Activated CD4-positive, alpha-beta memory T cell treated with anti-CD3 and anti-CD28 coated beads for 36 hours (primary cell): ENCODE results near the gene B3GALT6. TPM values are rescaled to one million over a fixed set of nuclear protein-coding genes. Genes with fewer than 3 reads are reported as not detected.

Experiments
- CTCF ChIA-PET: fragments of 350-600 bp; sonication (Branson Sonifier 250); formaldehyde crosslinking; loops from one replicate; lab custom pipeline; 2021; ENCODE audit warnings: antibody characterized with exemption, inconsistent platforms; lab: Charles Lee
- POLR2A ChIA-PET: fragments of 350-600 bp; sonication (Branson Sonifier 250); formaldehyde crosslinking; loops from one replicate; lab custom pipeline; 2021; ENCODE audit warnings: antibody characterized with exemption; lab: Charles Lee
- DNase-seq: peaks from one replicate; pipeline ENCODE4 v3.0.0-alpha.2; 2020
- H3K27ac Mint-ChIP-seq: one replicate; pipeline ENCODE4 v1.8.0; 2021; ENCODE audit warnings: mixed read lengths
- H3K27me3 Mint-ChIP-seq: one replicate; pipeline ENCODE4 v1.8.0; 2021; ENCODE audit warnings: mixed read lengths
- H3K36me3 Mint-ChIP-seq: one replicate; pipeline ENCODE4 v1.8.0; 2021; ENCODE audit warnings: mixed read lengths
- H3K4me1 Mint-ChIP-seq: one replicate; pipeline ENCODE4 v1.8.0; 2021; ENCODE audit warnings: low read depth, mixed read lengths
- H3K4me3 Mint-ChIP-seq: one replicate; pipeline ENCODE4 v1.8.0; 2021; ENCODE audit warnings: mild to moderate bottlenecking, mixed read lengths
- H3K9me3 Mint-ChIP-seq: one replicate; pipeline ENCODE4 v1.8.0; 2021; ENCODE audit warnings: mixed read lengths
- intact Hi-C: fragments of 100-400 bp; cut with micrococcal nuclease; formaldehyde crosslinking; loops from one replicate; pipeline ENCODE4 v1.15.1; 2023
- total RNA-seq, 2 experiments: library from RNA; stranded (reverse); gene quantifications; one replicate each; pipeline ENCODE4 v1.2.3, GENCODE V29; 2021

The B3GALT6 gene
- total RNA-seq, 2 experiments from 2014 or later: 14.6 to 15.5 TPM

DNA sequence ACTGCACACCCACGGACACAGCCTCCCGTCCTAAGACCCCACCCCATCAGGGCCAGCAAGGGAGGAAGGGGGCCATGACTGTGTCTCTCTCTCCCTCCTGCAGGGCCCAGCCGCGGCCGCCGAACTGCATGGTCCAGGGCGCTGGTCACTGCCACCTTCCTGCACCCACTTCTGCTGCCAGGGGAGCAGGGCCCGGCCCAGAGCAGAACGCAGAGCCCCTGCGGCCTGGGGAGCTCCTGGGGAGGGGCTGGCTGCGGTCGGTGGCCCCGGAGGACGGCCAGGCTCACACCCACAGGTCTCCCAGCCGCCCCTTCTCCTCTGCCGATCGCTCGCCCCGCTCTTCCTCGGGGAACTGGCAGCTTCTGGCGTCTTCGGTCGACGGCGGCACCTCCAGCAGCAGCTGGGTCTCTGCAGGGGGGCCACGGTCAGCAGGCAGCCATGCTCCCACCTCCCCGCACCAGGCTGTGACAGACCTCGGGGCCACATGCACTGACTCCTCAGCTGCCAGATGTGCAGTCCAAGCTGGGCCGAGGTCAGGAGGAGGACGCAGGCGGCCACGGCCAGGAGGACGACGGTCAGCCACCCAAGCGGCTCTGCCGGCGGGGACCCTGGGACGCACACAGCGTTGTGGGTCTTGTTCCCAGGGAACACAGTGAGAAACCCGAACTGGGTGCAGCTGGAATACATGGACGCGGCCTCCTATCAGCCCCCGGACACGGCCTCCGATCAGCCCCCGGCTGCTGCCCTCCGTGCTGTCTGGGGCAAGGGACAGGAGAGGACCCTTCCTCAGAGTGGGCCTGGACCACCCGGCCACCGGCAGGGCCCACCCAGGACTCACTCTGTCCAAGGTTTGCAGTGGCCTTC lies 28.2 kb upstream of the B3GALT6 start:
- intact Hi-C loops: loop anchor here (10.0 kb wide), 1 partner anchor 169 kb away; no protein-coding TSS in a partner anchor
- no peaks in the 10 kb centered on the region for H3K9me3 Mint-ChIP-seq
- no peaks in the 10 kb centered on the region for H3K27me3 Mint-ChIP-seq
- H3K4me1 Mint-ChIP-seq: peaks cover 25% of the 10 kb centered on the region
- DNase-seq: peak; percentile 9
- H3K36me3 Mint-ChIP-seq: peaks cover 27% of the 10 kb centered on the region
- ChIA-PET POLR2A (interaction anchor here (8.3 kb wide), 1 partner anchor 13 kb away, joined by 107 read pairs; no protein-coding TSS in a partner anchor), CTCF (no interaction called here)
- peak overlapping the region; percentile 100 for H3K27ac Mint-ChIP-seq
- peak overlapping the region; percentile 84 for H3K4me3 Mint-ChIP-seq

DNA sequence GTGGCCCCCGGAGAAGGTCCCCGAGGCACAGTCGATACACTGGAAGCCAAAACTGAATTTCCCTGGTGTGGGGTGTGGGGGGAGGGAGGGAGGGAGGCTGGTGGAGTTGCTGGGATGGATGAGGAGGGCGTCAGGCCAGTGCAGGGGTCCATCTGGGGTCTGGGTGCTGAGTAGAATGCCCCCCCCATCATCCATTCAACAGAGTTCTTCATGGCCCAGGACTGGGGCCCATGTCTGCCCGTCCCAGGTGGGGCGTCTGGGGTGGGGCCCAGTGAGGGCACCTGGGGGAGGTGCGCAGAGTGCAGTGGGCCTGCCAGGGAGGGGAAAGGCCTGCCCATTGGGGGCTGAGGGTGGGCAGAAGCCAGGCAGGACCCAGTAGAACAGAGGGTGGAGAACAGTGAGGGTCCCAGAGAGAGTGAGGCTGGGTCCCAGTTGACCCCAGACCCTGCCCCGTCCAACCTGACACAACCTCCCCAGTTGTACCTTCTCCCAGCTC lies 27.6 kb upstream of the B3GALT6 start:
- no peaks in the 10 kb centered on the region for H3K9me3 Mint-ChIP-seq
- peaks cover 32% of the 10 kb centered on the region for H3K36me3 Mint-ChIP-seq
- intact Hi-C loops: loop anchor here (10.0 kb wide), 1 partner anchor 170 kb away; no protein-coding TSS in a partner anchor
- peak; percentile 9 for DNase-seq
- H3K27me3 Mint-ChIP-seq: no peaks in the 10 kb centered on the region
- peak overlapping the region; percentile 84 for H3K4me3 Mint-ChIP-seq
- POLR2A ChIA-PET: interaction anchor here (0.8 to 8.3 kb wide), 3 partner anchors 13 to 27 kb away, joined by 3 to 107 read pairs (median 3); no protein-coding TSS in a partner anchor
- CTCF ChIA-PET: interaction anchor here (1.9 kb wide), 1 partner anchor 82 kb away, joined by 13 read pairs; no protein-coding TSS in a partner anchor
- H3K4me1 Mint-ChIP-seq: peaks cover 28% of the 10 kb centered on the region
- peak overlapping the region; percentile 100 for H3K27ac Mint-ChIP-seq

DNA sequence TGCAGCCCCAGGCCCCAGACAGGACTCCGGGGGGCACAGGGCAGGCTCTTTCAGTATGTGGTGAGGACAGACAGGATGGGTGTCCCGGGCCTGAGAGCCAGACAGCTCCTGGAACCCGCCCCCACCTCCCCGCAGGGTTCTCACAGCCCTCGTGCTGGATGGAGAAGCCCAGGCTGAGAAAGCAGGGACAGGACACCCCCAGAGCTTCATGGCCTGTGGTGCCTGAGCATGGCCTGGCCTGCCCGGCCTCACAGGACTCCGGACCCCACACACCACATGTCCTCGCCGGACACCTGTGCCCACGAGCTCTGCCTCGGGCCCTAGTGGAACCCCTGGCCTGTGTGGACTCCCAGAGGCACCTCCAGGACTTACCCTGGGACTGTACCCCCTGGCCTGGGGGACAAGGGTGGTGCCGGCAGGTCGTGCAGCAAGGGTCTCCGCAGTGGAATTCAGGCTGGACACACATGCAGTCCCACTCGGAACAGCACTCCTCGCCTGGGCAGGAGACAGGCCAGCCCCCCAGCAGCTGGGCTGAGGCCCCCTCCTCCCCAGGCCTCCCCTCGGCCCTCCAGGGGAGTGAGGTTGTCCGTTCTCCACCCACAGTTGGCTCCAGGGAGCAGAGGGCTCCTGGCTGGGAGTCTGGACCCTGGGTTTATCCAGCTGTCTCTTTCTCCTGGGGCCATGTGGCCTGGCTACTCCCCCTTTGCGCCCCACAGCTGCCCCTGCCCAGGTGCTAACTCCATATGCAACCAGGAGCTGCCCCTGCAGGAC lies 26.9 kb upstream of the B3GALT6 start:
- ChIA-PET POLR2A (interaction anchor here (0.8 to 8.3 kb wide), 4 partner anchors 12 to 26 kb away, joined by 3 to 107 read pairs (median 4); partner anchors contain the start of genes B3GALT6 and SDF4), CTCF (interaction anchor here (1.9 kb wide), 1 partner anchor 83 kb away, joined by 13 read pairs; no protein-coding TSS in a partner anchor)
- Mint-ChIP-seq H3K4me1 (peaks cover 31% of the 10 kb centered on the region), H3K9me3 (no peaks in the 10 kb centered on the region), H3K27me3 (no peaks in the 10 kb centered on the region), H3K27ac (peak overlapping the region; percentile 100), H3K4me3 (peak overlapping the region; percentile 84), H3K36me3 (peaks cover 39% of the 10 kb centered on the region)
- DNase-seq: peak; percentile 28
- intact Hi-C loops: loop anchor here (10.0 kb wide), 1 partner anchor 170 kb away; no protein-coding TSS in a partner anchor

DNA sequence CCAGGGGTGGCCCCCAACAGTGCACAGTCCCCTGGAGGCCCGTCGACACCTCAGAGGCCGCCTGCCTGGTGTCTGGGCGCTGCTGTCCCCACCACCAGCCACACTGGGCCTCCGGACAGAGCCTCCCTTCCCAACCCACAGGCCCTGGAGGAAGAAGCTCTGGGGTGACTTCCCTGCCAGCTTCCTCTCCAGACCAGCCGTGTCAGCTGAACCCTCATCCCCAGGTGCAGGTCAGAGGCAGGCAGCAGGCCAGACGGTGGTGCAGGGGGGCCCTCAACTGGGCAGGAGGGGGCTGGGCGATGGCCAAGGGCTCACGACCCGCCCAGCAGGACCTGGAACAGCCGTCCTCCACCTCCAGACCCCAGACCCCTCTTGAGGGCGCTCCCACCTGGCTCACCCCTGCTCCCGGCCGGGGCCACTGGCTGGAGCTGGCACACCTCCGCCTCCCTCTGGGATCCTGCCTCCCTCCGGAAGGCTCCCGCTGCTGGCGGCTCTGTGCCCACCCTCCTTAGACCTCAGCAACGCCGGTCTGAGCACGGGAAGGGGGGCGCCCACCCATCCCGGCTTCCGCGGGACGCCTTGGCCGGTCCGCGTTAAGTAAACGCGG lies 26.2 kb upstream of the B3GALT6 start:
- H3K36me3 Mint-ChIP-seq: peaks cover 46% of the 10 kb centered on the region
- H3K4me1 Mint-ChIP-seq: peaks cover 28% of the 10 kb centered on the region
- no peaks in the 10 kb centered on the region for H3K9me3 Mint-ChIP-seq
- ChIA-PET POLR2A (interaction anchor here (1.2 to 8.3 kb wide), 3 partner anchors 11 to 48 kb away, joined by 4 to 107 read pairs (median 5); partner anchors contain the start of genes B3GALT6 and SDF4), CTCF (interaction anchor here (1.9 to 2.4 kb wide), 2 partner anchors 11 to 84 kb away, joined by 9 to 13 read pairs; no protein-coding TSS in a partner anchor)
- peak overlapping the region; percentile 84 for H3K4me3 Mint-ChIP-seq
- intact Hi-C loops: loop anchor here (1.0 to 10.0 kb wide), 2 partner anchors 69 to 171 kb away; no protein-coding TSS in a partner anchor
- H3K27ac Mint-ChIP-seq: peak overlapping the region; percentile 100
- H3K27me3 Mint-ChIP-seq: no peaks in the 10 kb centered on the region
- no peak for DNase-seq

DNA sequence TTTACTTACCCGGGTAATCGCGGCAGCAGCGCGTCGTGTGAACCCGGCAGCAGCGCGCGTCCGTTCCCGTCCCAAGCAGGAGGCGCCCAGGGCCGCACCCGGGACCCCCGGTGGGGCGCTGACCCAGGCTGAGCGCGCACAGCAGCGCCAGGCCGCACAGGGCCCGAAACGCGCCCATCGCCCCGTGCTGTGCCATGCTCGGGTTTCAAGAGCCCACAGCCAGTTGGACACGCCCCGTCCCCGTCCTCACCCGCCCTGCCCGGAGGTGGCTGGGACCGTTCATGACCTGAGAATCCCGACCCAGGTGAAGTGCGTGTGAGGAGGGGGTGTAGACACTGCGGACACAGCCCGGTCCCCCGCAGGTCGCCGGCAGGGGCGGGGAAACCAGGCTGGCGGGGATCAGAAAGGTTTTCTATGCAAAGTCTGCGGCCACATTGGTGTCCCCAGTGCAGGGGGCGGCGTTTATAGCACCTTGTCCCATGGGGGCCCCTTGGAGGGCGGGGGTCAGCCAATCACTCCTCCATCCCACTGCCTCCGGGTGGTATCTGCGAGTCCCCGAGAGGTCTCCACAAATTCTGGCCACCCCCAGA lies 25.6 kb upstream of the B3GALT6 start, which contains the start of gene TNFRSF18:
Gene TNFRSF18, minus strand, starts transcription at position 217 of the 590 bp plus-strand sequence. Its CDS starts 21 bp downstream, at position 196.
- ChIA-PET POLR2A (interaction anchor here (0.6 to 8.3 kb wide), 5 partner anchors 11 to 90 kb away, joined by 3 to 107 read pairs (median 4); partner anchors contain the start of genes B3GALT6, C1orf159 and SDF4), CTCF (interaction anchor here (1.9 to 2.4 kb wide), 3 partner anchors 10 to 85 kb away, joined by 9 to 13 read pairs (median 13); no protein-coding TSS in a partner anchor)
- Mint-ChIP-seq H3K4me3 (peak within 1 kb of the TSS; percentile 84), H3K27me3 (no peaks in the 10 kb centered on the region), H3K36me3 (peaks cover 50% of the 10 kb centered on the region), H3K27ac (peak within 1 kb of the TSS; percentile 100), H3K4me1 (peaks cover 31% of the 10 kb centered on the region), H3K9me3 (no peaks in the 10 kb centered on the region)
- peak; percentile 76 for DNase-seq
- intact Hi-C loops: loop anchor here (1.0 to 10.0 kb wide), 2 partner anchors 69 to 172 kb away; no protein-coding TSS in a partner anchor

DNA sequence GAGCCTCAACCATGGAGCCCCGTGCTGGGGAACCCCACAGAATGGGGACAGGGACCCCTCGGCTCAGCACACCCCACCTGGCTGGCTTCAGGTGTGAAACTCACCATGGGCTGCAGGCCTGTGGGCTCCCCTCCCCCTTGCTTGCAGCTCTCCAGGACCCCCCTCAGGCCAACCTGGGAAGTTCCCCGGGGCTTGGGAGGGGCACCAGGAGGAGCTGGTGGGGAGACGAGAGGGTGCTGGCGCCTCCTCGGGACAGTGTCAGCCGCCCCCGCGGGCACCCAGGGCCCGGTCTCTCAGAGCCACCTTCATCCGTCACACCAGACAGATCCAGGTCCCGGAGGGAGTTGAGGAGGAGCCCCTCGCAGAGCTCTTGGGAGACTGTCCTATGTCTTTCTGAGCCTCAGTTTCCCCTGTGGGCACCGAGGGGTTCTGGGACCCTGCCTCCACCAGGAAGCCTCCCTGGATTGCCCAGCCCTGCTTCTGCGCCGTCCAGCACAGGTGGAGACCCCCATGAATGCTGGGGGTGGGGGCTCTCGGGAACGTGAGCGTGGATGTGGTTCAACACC lies 25.0 kb upstream of the B3GALT6 start:
- peak overlapping the region; percentile 84 for H3K4me3 Mint-ChIP-seq
- peak overlapping the region; percentile 100 for H3K27ac Mint-ChIP-seq
- H3K4me1 Mint-ChIP-seq: peaks cover 31% of the 10 kb centered on the region
- H3K9me3 Mint-ChIP-seq: no peaks in the 10 kb centered on the region
- CTCF ChIA-PET: interaction anchor here (1.3 to 2.4 kb wide), 4 partner anchors 10 to 174 kb away, joined by 3 to 13 read pairs (median 6); no protein-coding TSS in a partner anchor
- no peaks in the 10 kb centered on the region for H3K27me3 Mint-ChIP-seq
- peak; percentile 60 for DNase-seq
- POLR2A ChIA-PET: interaction anchor here (0.6 to 8.3 kb wide), 6 partner anchors 10 to 91 kb away, joined by 3 to 107 read pairs (median 4); partner anchors contain the start of gene C1orf159
- H3K36me3 Mint-ChIP-seq: peaks cover 52% of the 10 kb centered on the region
- intact Hi-C loops: loop anchor here (1.0 to 10.0 kb wide), 2 partner anchors 70 to 172 kb away; no protein-coding TSS in a partner anchor

DNA sequence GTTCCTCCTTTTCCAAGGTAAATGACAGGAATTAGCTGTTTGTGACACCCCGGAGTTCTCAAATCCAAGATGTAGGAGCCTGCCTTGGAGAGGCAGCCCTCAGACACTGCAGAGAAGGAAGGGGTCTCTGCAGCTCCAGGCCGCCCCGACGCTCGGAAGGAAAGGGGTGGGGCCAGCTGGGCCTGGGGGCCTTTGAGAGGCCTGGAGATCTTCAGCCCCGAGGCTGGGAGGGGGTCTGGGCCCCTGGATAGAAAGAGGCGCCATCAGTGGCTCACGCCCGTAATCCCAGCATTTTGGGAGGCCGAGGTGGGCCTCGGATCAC lies 24.5 kb upstream of the B3GALT6 start:
- ChIA-PET POLR2A (interaction anchor here (0.9 to 8.3 kb wide), 5 partner anchors 10 to 92 kb away, joined by 3 to 107 read pairs (median 4); partner anchors contain the start of gene C1orf159), CTCF (interaction anchor here (1.3 to 2.4 kb wide), 4 partner anchors 9 to 174 kb away, joined by 3 to 13 read pairs (median 6); no protein-coding TSS in a partner anchor)
- Mint-ChIP-seq H3K9me3 (no peaks in the 10 kb centered on the region), H3K27me3 (no peaks in the 10 kb centered on the region), H3K4me1 (peaks cover 31% of the 10 kb centered on the region), H3K27ac (peak overlapping the region; percentile 100), H3K36me3 (peaks cover 54% of the 10 kb centered on the region), H3K4me3 (peak overlapping the region; percentile 91)
- no peak for DNase-seq
- intact Hi-C loops: loop anchor here (10.0 kb wide), 1 partner anchor 173 kb away; no protein-coding TSS in a partner anchor

DNA sequence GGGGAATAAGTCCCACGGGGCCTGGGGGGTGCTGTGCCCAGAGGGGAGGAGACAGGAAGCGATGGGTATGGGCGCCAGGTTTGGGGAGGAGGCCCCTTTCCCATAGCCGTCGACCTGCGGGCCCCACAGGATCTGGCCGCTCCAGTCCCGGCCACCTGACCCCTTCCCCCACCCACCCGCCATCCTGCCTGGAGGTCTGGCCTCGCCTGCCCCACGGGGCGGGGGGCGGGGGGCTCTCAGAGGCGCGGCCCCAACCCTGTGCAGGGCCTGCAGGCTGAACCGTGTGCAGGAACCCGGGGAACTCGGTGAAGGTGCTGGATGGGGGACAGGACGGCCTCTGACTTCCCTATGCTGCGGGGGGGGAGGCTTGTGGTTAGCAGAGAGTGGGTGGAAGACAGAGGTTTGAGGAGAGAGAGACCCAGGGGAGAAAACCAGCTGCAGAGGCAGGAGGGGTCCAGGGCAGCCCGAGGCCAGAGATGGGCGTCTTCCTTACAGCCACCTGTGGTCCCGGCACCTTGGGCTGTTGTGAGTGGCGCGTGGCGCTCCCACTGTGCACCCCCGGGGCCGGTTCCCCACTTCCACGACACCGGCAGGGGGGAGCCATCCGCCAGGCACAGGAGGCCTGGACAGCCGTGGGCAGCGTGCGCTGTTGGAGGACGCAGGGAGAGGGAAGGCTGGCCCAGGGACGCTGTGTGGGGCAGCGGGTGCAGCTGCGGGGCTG lies 23.2 kb upstream of the B3GALT6 start:
- H3K4me1 Mint-ChIP-seq: peaks cover 30% of the 10 kb centered on the region
- intact Hi-C loops: loop anchor here (1.0 to 10.0 kb wide), 4 partner anchors 7 to 174 kb away; partner anchors contain the start of gene C1orf159
- DNase-seq: peak; percentile 86
- H3K36me3 Mint-ChIP-seq: peaks cover 57% of the 10 kb centered on the region
- H3K27ac Mint-ChIP-seq: peak overlapping the region; percentile 100
- ChIA-PET POLR2A (interaction anchor here (0.6 to 8.3 kb wide), 3 partner anchors 8 to 92 kb away, joined by 3 to 107 read pairs (median 4); no protein-coding TSS in a partner anchor), CTCF (interaction anchor here (2.4 kb wide), 1 partner anchor 87 kb away, joined by 13 read pairs; no protein-coding TSS in a partner anchor)
- peak overlapping the region; percentile 91 for H3K4me3 Mint-ChIP-seq
- H3K27me3 Mint-ChIP-seq: no peaks in the 10 kb centered on the region
- no peaks in the 10 kb centered on the region for H3K9me3 Mint-ChIP-seq
